NCI-H146 treated with DMSO at 0.1 percent for 48 hours (cell line): ENCODE results near the gene CHST8.
"Not testable (repeated sequence)": the region's sequence is repeated elsewhere in the genome, so short reads cannot be mapped to it uniquely, and the experiment has no call there.

Experiments
- DNase-seq: peaks from one replicate; lab custom pipeline; 2025; ENCODE audit not compliant: unreplicated experiment; lab: John Stamatoyannopoulos, UW

Gene CHST8

GRCh38 chr19:33689138-33689746 is 67.5 kb downstream of the CHST8 start:
- DNase-seq: no peak

GRCh38 chr19:33689868-33690267 is 68.1 kb downstream of the CHST8 start:
- DNase-seq: no peak

GRCh38 chr19:33690378-33691029 is 68.8 kb downstream of the CHST8 start:
- no peak for DNase-seq

- no peak for DNase-seq
Measured at GRCh38 chr19:33691030-33691427, 69.3 kb downstream of the CHST8 start.

GRCh38 chr19:33691736-33692135 is 70.0 kb downstream of the CHST8 start:
- no peak for DNase-seq

- no peak for DNase-seq
Measured at GRCh38 chr19:33693678-33694077, 71.9 kb downstream of the CHST8 start.

- not testable (repeated sequence) for DNase-seq
Measured at GRCh38 chr19:33695547-33695946, 73.8 kb downstream of the CHST8 start.

GRCh38 chr19:33697766-33698165 is 76.0 kb downstream of the CHST8 start:
- no peak for DNase-seq

GRCh38 chr19:33698576-33699435 is 77.1 kb downstream of the CHST8 start:
- no peak for DNase-seq

GRCh38 chr19:33699754-33700407 is 78.1 kb downstream of the CHST8 start:
- no peak for DNase-seq

GRCh38 chr19:33700408-33701013 is 78.8 kb downstream of the CHST8 start:
- no peak for DNase-seq

- DNase-seq: no peak
Measured at GRCh38 chr19:33701565-33701964, 79.8 kb downstream of the CHST8 start.

GRCh38 chr19:33702606-33703437 is 81.1 kb downstream of the CHST8 start:
- no peak for DNase-seq

GRCh38 chr19:33703438-33703750 is 81.6 kb downstream of the CHST8 start:
- no peak for DNase-seq

- no peak for DNase-seq
Measured at GRCh38 chr19:33703821-33704220, 82.1 kb downstream of the CHST8 start.

GRCh38 chr19:33704271-33704670 is 82.5 kb downstream of the CHST8 start:
- no peak for DNase-seq

GRCh38 chr19:33705090-33705847 is 83.5 kb downstream of the CHST8 start:
- no peak for DNase-seq

GRCh38 chr19:33705860-33706259 is 84.1 kb downstream of the CHST8 start:
- DNase-seq: no peak

GRCh38 chr19:33706631-33707030 is 84.9 kb downstream of the CHST8 start:
- DNase-seq: no peak

- DNase-seq: no peak
Measured at GRCh38 chr19:33712268-33712667, 90.5 kb downstream of the CHST8 start.
